HG03442 (cell line): ENCODE data around the gene TOR2A.
"Not testable (repeated sequence)": the region's sequence is repeated elsewhere in the genome, so short reads cannot be mapped to it uniquely, and the experiment has no call there.

Source experiments
- ATAC-seq: cut with Tn5 transposase; IDR thresholded peaks from one replicate; pipeline ENCODE4 v1.9.1; 2021; ENCODE audit warnings: mild to moderate bottlenecking, moderate library complexity; ENCODE audit not compliant: unreplicated experiment

Gene TOR2A

DNA sequence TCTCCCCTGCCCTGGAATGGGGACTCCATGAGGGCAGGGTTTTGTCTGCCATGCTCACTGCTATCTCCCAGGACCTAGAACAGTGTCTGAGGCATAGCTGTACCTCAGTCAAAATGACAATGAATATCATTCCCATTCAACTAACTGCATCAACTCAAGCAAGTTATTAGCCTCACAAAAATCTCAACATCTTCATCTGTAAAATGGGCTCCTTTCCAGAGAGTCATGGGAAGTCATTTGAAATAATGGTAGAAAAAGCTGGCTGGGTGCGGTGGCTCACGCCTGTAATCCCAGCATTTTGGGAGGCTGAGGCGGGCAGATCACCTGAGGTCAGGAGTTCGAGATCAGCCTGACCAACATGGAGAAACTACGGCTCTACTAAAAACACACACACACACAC, 34.0 kb upstream of the TOR2A start:
- ATAC-seq = no peak

GRCh38 chr9:127768698-127769097, 33.6 kb upstream of the TOR2A start:
- no peak for ATAC-seq

GRCh38 chr9:127767909-127768331, 32.8 kb upstream of the TOR2A start:
- ATAC-seq = no peak

- ATAC-seq = no peak
Measured at GRCh38 chr9:127767410-127767809, 32.3 kb upstream of the TOR2A start.

GRCh38 chr9:127765418-127765817, 30.3 kb upstream of the TOR2A start:
- no peak for ATAC-seq

GRCh38 chr9:127763918-127764384, 28.9 kb upstream of the TOR2A start:
- no peak for ATAC-seq

- no peak for ATAC-seq
Measured at GRCh38 chr9:127762111-127762676, 27.1 kb upstream of the TOR2A start.

- ATAC-seq = no peak
Measured at GRCh38 chr9:127761491-127761956, 26.4 kb upstream of the TOR2A start.

GRCh38 chr9:127761061-127761460, 26.0 kb upstream of the TOR2A start:
- no peak for ATAC-seq

DNA sequence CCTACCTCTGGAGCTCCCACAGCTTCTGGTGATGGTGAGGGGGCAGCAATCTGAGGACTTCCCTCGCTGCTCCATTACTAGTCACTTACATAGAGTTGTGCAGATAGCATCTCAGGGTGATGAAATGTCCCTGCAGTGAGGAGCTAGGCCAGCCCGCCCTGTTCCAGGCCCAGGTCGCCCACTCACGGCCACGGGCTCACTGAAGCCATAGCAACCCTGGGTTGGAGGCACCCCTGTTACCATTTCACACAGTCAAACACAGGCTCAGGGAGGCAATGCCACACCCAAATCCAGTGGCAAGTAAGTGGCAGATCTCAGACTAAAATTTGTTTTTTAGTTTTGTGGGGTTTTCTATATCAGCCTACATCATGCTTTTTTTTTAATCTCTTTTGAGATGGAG, 23.7 kb upstream of the TOR2A start:
- no peak for ATAC-seq

GRCh38 chr9:127756776-127757175, 21.7 kb upstream of the TOR2A start:
- not testable (repeated sequence) for ATAC-seq

DNA sequence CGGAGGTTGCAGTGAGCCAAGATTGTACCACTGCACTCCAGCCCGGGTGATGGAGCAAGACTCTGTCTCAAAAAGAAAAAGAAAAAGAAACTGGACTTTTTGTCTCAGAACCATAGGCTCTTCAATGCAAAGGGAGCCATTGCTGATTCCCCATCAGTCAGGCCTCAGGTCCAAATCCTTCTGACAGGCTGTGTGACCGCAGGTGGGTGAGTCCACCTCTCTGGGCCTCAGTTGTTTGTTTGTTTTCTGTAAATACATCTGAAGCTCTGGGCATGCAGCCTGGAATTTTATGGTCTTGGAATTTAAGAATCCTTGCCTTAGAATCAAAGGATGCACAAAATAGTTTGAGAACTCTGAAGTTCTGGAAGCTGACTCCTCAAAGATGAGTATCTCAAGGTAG, 21.1 kb upstream of the TOR2A start:
- ATAC-seq = no peak

DNA sequence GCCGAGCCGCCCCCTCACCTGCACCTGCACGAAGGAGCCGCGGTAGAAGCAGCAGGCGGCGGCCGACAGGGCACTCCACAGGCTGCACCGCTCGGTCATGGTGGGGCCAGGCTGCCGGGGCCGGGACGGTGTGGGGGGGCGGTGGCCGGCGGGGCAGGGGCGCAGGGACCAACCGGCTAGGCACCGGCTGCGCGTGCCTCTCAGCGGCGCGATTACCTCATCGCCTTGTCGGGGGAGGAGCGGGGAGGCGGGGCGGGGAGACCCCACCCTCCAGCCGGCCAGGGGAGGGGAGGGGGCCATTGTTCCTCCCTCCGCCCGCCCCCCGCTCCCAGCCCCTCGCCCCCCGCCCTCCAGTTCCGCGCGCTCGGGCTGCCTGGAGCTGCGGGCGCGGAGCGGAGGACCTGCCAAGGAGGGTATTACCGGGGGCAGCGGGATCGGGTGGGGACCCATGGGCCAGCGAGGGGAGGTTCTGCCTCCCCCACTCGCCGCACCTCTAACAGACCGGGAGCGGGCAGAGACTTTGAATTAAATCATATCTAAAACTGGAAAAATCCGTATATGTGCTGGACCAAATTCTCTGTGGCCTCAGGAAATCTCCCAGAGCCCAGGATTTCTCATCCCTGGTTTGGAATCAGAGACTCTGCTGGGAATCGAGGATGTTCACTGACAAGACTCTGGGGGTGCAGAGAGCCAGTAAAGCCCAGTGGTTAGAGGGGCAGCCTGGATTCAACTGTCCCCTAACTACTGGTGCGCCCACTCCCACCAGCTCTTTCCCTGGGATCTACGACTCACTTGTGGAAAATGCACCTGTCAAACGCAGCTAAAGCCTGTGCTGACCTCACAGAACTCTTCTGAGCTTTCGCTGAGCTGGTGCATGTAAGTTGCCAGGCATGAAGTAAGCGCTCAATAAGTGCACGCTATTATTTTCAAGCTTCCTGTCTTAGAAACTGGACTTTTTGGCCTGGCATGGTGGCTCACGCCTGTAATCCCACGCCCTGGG, 20.3 kb upstream of the TOR2A start:
- no peak for ATAC-seq

GRCh38 chr9:127754099-127755060, 19.3 kb upstream of the TOR2A start:
- no peak for ATAC-seq

DNA sequence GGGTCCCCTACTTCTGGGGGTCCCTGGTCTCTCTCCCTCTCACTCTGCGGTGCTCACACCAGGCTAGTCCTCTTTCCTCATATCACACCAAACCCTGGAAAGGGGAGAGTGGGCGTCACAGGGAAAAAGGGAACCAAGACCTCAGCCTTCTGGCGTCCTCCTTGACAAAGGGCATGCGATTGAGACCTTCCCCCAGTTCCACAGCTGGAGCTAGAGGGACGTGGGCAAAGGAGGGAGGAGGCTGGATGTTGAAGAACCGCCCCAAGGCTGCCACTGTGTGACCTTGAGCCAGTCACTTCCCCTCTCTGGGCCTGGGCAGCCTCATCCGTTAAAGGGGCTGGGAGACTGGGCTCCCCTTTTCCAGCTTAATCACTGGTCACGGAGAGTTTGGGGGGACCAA, 18.5 kb upstream of the TOR2A start:
- ATAC-seq = no peak

DNA sequence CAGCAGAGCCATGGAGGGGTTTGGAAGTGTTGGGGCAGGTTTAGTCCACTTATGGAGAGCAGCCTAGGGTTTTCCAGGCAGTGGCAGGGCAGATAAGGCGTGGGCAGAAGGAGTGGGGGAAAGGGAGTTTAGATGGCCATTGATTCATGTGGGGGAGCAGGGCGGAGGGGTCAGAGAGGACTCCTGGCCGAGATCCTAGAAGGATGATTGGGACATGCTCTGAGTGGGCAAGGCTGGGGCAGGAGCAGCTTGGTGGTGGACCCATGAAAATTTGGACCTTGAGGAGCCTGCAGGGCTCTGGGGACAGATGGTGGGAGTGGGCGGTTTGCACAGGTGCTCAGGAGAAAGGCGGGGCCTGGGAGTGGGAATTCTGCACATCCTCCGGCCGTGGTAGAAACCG, 18.1 kb upstream of the TOR2A start:
- no peak for ATAC-seq

DNA sequence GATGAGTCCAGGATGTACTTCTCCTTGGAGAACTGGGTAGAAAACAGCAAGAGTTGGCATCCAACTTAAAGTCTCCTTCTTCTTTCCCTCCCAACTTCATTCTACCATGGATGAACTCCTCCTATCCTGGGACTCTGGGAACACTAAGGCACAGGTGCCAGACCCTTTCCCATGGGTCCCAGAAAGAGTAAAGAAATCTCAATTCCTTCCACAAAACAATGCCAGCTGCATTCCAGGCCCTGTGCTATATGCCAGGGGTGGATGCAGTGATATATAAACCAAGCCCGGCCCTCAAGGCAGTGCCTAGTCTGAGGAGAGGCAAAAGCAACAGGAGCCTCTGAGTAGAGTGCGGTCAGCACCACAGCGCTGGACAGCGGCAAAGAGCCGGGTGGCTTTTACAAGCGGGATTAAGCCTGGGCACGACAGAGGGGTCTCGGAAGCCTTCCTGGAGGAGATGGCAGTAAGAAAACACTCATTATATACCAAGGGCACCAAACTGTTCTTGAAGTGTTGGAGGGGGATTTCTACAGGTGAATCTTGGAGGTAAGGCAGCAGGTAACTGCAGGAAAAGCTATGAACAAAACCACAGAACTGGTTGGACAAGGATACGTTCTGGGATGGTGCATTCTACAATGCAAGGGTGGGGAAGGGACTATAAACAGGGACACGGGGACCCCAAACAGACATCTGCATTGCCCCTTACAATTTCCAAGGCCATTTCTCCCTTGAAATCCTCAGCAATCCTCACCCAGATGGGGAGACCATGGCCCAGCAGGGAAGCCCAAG, 16.4 kb upstream of the TOR2A start:
- no peak for ATAC-seq

- ATAC-seq = no peak
Measured at GRCh38 chr9:127749090-127749787, 14.1 kb upstream of the TOR2A start.

DNA sequence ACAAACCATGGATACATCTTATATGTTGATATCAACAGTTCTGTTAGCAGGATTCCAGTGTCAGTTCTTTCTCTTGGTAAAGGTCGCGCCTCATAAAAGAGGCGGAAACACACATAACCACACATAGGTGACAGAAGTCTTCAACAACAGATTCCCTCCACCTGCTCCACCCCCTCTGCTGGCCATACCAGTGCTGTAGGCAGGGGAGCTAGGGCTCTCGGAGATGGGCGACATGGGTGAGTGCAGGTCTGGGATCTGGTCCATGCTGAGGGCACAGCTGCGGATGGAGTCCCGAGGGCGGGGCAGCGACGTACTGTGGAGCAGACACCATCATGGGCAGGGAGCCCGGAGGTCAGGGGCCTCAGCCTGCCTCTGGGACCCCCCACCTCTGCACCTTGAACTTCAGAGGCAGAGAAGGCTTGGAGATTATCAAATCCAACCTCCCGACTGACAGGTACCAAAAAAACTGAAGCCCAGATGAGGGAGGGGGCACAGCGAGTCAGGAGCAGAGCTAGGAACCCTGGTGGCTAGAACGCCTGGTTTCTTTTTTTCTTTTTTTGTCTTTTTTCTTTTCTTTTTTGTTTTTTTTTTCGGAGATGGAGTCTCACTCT, 12.0 kb upstream of the TOR2A start:
- no peak for ATAC-seq
